K562 (cell line): ENCODE data around the gene B3GLCT.

Source experiments
- CTCF ChIP-seq, 3 experiments: IDR thresholded peaks in 2 of 3; conservative IDR thresholded peaks in 1 of 3; 2 replicates each; pipeline ENCODE4 v1.5.1; 2011 to 2012; ENCODE audit warnings: low read length in 3 of 3, mild to moderate bottlenecking in 3 of 3, control low read depth in 2 of 3, improper control_type of control experiment in 1 of 3, inconsistent platforms in 1 of 3, low read depth in 1 of 3, mixed read lengths in 1 of 3, moderate library complexity in 1 of 3; ENCODE audit not compliant: insufficient read depth in 2 of 3
- ELF4 ChIP-seq: fragments of 450-650 bp; formaldehyde crosslinking; IDR thresholded peaks from 2 replicates; pipeline ENCODE4 v1.4.0; 2022; ENCODE audit warnings: missing genetic modification characterization
- KAT2B ChIP-seq: IDR thresholded peaks from one replicate; pipeline ENCODE4 v1.6.1; 2012; ENCODE audit warnings: low read depth, mild to moderate bottlenecking, control low read depth, inconsistent platforms, low read length, moderate library complexity
- MAX ChIP-seq: sonication (generic); formaldehyde crosslinking; IDR thresholded peaks from 2 replicates; pipeline ENCODE4 v1.9.0; 2022; ENCODE audit warnings: mild to moderate bottlenecking, missing genetic modification reagents
- PRPF4 ChIP-seq: fragments of 200-400 bp; formaldehyde crosslinking; IDR thresholded peaks from one replicate; pipeline ENCODE4 v1.6.1; 2017; ENCODE audit warnings: low read length, low read depth, mild to moderate bottlenecking; ENCODE audit not compliant: insufficient read depth, poor library complexity, severe bottlenecking
- TAF1 ChIP-seq: IDR thresholded peaks from 2 replicates; pipeline ENCODE4 v1.6.1; 2011; ENCODE audit warnings: mild to moderate bottlenecking, low read length, moderate library complexity; ENCODE audit not compliant: insufficient read depth, control insufficient read depth, severe bottlenecking; ENCODE audit errors: extremely low read depth
- ZBTB33 ChIP-seq: sonication (generic); formaldehyde crosslinking; IDR thresholded peaks from 2 replicates; pipeline ENCODE4 v1.8.1; 2023; ENCODE audit warnings: mild to moderate bottlenecking, missing genetic modification reagents
- ZNF830 ChIP-seq: fragments of 250-450 bp; sonication (Bioruptor Pico); IDR thresholded peaks from 2 replicates; pipeline ENCODE4 v1.5.0; 2021; ENCODE audit warnings: mild to moderate bottlenecking
- TF ChIP-seq, protein P1 (sequence below): fragments of 250-450 bp; sonication (Bioruptor Pico); IDR thresholded peaks from 2 replicates; pipeline ENCODE4 v1.8.0; 2022; ENCODE audit warnings: moderate library complexity, mild to moderate bottlenecking, inconsistent platforms

DNA sequence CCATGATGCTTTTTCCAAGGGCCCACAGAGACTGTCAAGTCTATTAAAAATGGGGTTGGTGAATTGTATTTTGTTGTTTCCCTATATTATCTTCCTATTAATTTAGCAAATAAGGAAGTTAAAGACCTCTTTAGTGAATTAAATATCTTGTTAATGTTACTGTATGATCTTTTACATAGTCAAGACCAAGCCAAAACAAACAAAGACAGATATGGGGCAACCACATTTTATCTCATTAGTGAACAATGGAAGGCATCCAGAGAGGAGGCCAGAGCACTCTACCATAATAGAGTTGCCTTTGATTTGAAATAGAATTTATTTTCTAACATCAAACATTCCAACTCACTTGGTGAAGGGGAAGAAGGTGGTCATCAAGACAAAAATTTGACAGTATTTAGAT, 169.4 kb downstream of the B3GLCT start:
- TF ChIP-seq ZBTB33 (CRISPR knock-in tag) (no peak), ELF4 (CRISPR knock-in tag) (no peak), MAX (CRISPR knock-in tag) (no peak), ZNF830 (no peak), KAT2B (no peak), PRPF4 (no peak), TAF1 (no peak), CTCF (IDR thresholded peaks at IDR 0.05 in 2 of 3, conservative IDR thresholded peaks at IDR 0.05 in 1 of 3; ENCODE audit: insufficient read depth in 2 of 3, low read depth in 1 of 3, low read length in 3 of 3) (no peak)
- TF ChIP-seq, protein P1, sequence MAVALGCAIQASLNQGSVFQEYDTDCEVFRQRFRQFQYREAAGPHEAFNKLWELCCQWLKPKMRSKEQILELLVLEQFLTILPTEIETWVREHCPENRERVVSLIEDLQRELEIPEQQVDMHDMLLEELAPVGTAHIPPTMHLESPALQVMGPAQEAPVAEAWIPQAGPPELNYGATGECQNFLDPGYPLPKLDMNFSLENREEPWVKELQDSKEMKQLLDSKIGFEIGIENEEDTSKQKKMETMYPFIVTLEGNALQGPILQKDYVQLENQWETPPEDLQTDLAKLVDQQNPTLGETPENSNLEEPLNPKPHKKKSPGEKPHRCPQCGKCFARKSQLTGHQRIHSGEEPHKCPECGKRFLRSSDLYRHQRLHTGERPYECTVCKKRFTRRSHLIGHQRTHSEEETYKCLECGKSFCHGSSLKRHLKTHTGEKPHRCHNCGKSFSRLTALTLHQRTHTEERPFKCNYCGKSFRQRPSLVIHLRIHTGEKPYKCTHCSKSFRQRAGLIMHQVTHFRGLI (CRISPR knock-in tag): no peak
